WERI-Rb-1 (cell line): ENCODE data around the gene SALL3.

Experiments
- DNase-seq: peaks from one replicate; pipeline ENCODE4 v3.0.0-alpha.2; 2020
- H3K27ac ChIP-seq: fragments of 250-450 bp; sonication (Bioruptor Pico); 2 replicates; pipeline ENCODE4 v1.5.1; 2020; ENCODE audit warnings: mild to moderate bottlenecking, moderate library complexity
- H3K27me3 ChIP-seq: fragments of 250-450 bp; sonication (Bioruptor Pico); 2 replicates; pipeline ENCODE4 v1.5.1; 2021; ENCODE audit warnings: mild to moderate bottlenecking, low read depth, moderate library complexity; ENCODE audit not compliant: insufficient read depth, severe bottlenecking
- H3K36me3 ChIP-seq: fragments of 250-450 bp; sonication (Bioruptor Pico); 2 replicates; pipeline ENCODE4 v1.5.1; 2020; ENCODE audit warnings: mild to moderate bottlenecking, moderate library complexity
- H3K4me3 ChIP-seq: 2 replicates; pipeline ENCODE4 v1.5.1; 2011; ENCODE audit warnings: low read depth, mild to moderate bottlenecking, control low read depth, low read length
- H3K9me3 ChIP-seq: fragments of 250-450 bp; sonication (Bioruptor Pico); 2 replicates; pipeline ENCODE4 v1.5.1; 2021; ENCODE audit warnings: mild to moderate bottlenecking, moderate library complexity; ENCODE audit not compliant: severe bottlenecking
- CTCF ChIP-seq: IDR thresholded peaks from 2 replicates; pipeline ENCODE4 v1.5.1; 2011; ENCODE audit warnings: low read depth, mild to moderate bottlenecking, control low read depth, inconsistent platforms, low read length

The SALL3 gene

GRCh38 chr18:78947291-78947690, 32.3 kb upstream of the SALL3 start:
- no peak overlapping the region for H3K27ac ChIP-seq
- DNase-seq = no peak
- H3K27me3 ChIP-seq = no peaks in the 10 kb centered on the region
- peaks cover 6% of the 10 kb centered on the region for H3K9me3 ChIP-seq
- TF ChIP-seq CTCF = no peak
- no peaks in the 10 kb centered on the region for H3K36me3 ChIP-seq
- H3K4me3 ChIP-seq = no peak overlapping the region

- peaks cover 4% of the 10 kb centered on the region for H3K9me3 ChIP-seq
- no peak overlapping the region for H3K4me3 ChIP-seq
- no peaks in the 10 kb centered on the region for H3K36me3 ChIP-seq
- no peak for TF ChIP-seq CTCF
- no peak for DNase-seq
- H3K27me3 ChIP-seq = no peaks in the 10 kb centered on the region
- no peak overlapping the region for H3K27ac ChIP-seq
Observed at GRCh38 chr18:78948221-78948620, 31.4 kb upstream of the SALL3 start.

- TF ChIP-seq CTCF = no peak
- peaks cover 4% of the 10 kb centered on the region for H3K9me3 ChIP-seq
- DNase-seq = no peak
- no peaks in the 10 kb centered on the region for H3K27me3 ChIP-seq
- H3K27ac ChIP-seq = no peak overlapping the region
- H3K4me3 ChIP-seq = no peak overlapping the region
- H3K36me3 ChIP-seq = no peaks in the 10 kb centered on the region
Observed at GRCh38 chr18:78948707-78949106, 30.9 kb upstream of the SALL3 start.

GRCh38 chr18:78949216-78949615, 30.4 kb upstream of the SALL3 start:
- Histone ChIP-seq H3K36me3 (no peaks in the 10 kb centered on the region), H3K4me3 (no peak overlapping the region), H3K27ac (no peak overlapping the region), H3K27me3 (no peaks in the 10 kb centered on the region), H3K9me3 (peaks cover 4% of the 10 kb centered on the region)
- DNase-seq = no peak
- no peak for TF ChIP-seq CTCF

GRCh38 chr18:78950386-78950785, 29.2 kb upstream of the SALL3 start:
- Histone ChIP-seq H3K36me3 (no peaks in the 10 kb centered on the region), H3K27me3 (no peaks in the 10 kb centered on the region), H3K27ac (no peak overlapping the region), H3K9me3 (peaks cover 4% of the 10 kb centered on the region), H3K4me3 (no peak overlapping the region)
- no peak for TF ChIP-seq CTCF
- DNase-seq = no peak

GRCh38 chr18:78953566-78953965, 26.1 kb upstream of the SALL3 start:
- H3K36me3 ChIP-seq = no peaks in the 10 kb centered on the region
- DNase-seq = no peak
- TF ChIP-seq CTCF = no peak
- no peak overlapping the region for H3K27ac ChIP-seq
- H3K9me3 ChIP-seq = peaks cover 4% of the 10 kb centered on the region
- H3K27me3 ChIP-seq = no peaks in the 10 kb centered on the region
- no peak overlapping the region for H3K4me3 ChIP-seq
